Colon (tissue), 2 donors: ENCODE measurements around the gene KCNMB2.
"Not testable (repeated sequence)": the region's sequence is repeated elsewhere in the genome, so short reads cannot be mapped to it uniquely, and the experiment has no call there.

Experiments used
- FAIRE-seq: peaks from 2 replicates; lab custom pipeline; 2012; peaks lifted over from hg19 to GRCh38; lab: Jason Lieb, UNC
- donor health status: control.
- donor health status: control.

Gene KCNMB2

DNA sequence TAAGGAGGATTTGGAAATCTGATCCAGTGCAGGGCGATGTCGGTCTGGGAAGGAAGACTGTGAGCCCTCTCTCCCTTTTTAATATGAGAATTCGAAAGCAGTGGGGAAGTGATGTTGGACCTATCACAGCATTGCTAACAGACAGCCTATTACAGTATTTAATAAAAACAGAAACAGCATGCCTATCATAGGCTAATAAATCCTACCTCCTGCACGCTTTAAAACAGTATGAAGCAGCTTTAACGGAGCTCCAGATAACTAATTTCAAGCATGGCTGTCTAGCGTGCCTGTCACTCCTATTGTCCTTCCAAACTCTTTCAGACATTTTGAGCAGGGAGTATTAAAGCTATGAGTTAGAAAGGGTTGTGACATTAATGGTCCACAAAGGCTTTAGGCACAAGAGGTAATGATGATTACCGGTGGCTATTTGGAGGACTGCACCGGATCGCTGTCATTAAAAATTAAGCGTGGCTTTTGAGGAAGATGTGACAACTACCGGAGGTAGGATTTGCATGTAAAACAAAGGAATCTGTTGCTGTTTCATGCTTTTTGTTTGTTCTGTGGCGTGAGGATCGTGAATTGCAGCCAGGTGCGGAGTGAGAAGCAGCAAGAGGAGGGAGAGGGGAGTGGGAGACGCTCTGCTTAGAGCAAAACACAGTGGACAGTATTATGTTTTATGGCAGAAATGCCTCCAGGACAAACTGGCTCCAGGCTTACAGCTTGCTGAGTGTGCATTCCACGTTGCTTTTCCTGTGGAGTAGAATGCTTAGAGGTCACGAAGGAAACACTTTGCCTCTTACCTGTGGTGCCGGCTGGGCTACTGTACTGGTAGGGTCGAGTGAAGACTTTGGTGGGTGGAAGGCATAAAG lies at the start of gene KCNMB2:
TSS of gene KCNMB2 (plus strand) at position 226 of the 869 bp plus-strand sequence.
- FAIRE-seq = no peak

- FAIRE-seq = no peak
These were observed 49.3 kb upstream of the KCNMB2 start for GRCh38 chr3:178486903-178487302.

DNA sequence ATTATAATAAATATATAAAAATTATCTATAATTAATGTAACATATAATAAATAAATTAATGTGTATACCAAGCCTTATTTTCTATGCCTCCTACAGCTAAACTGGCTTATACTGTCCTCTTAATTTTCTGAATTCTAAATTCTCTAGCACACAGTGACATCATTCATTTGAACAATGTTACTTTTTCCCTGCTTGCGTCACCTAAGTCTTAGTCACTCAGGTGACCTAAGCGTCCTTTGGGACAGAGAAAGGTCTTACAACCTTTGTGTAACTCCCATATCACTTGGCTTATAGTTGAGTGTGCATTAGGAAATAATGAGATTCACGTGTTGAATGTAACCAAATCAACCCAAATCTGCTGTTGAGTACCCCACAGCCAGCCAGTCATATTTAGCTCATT lies 48.5 kb upstream of the KCNMB2 start:
- no peak for FAIRE-seq

DNA sequence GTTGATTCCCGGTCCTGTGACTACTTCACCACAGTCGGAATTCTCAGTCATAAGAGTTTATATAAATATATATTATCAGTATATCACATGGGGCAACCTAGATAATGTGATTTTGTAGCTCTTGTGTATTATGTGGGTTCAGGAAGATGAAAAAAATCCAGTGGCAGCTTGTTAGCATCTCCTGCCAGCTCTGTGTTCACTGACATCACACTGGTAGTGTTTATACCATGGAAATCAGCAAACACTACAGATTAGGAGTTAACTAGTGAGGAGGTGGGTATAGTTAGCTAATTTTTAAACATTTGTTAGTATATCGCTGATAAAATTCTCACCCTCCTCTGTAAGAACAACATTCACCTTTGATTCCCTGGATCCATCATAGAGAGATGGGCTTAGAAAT lies 44.5 kb upstream of the KCNMB2 start:
- no peak for FAIRE-seq

- no peak for FAIRE-seq
These were observed 43.7 kb upstream of the KCNMB2 start for GRCh38 chr3:178492491-178492890.

- FAIRE-seq = no peak
These were observed 41.9 kb upstream of the KCNMB2 start for GRCh38 chr3:178494386-178494785.

- FAIRE-seq = no peak
These were observed 39.3 kb upstream of the KCNMB2 start for GRCh38 chr3:178496911-178497310.

GRCh38 chr3:178498871-178499270 lies 37.4 kb upstream of the KCNMB2 start:
- FAIRE-seq = no peak

GRCh38 chr3:178500631-178501030 lies 35.6 kb upstream of the KCNMB2 start:
- no peak for FAIRE-seq

DNA sequence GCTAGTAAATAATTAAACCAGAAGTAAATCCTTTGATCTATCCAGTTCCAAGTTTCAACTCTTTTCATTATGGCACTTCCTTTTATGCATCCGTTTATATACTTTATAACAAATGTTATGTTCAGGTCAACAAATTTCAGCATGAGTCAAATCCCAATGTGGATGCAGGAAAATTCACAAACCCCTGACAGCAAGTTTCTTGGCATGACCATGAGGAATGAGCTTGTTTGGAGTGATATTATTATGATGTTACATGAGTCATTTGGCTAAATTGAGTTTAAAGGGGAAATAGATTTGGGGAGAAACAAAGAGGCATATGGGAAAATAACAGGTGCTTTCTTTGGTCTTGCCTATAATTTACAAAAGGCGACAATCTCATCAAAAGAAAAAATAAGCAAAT lies 32.1 kb upstream of the KCNMB2 start:
- no peak for FAIRE-seq

- no peak for FAIRE-seq
These were observed 30.4 kb upstream of the KCNMB2 start for GRCh38 chr3:178505832-178506231.

- no peak for FAIRE-seq
These were observed 28.5 kb upstream of the KCNMB2 start for GRCh38 chr3:178507507-178508442.

DNA sequence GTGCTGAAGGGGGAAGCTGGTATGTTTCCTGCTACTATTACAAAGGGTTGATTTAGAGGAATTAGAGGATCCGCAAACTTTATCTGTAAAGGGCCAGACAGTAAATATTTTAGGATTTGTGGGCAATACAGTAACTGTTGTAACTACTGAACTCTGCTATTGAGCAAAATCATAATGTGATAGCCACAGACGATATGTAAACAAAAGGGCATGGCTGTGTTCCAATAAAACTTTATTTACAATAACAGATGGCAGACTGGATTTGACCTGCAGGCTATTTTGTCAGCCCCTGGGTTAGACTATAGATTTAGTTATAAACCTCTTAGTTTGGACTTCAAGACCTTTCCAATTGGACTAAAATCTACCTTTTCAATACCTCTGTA lies 27.8 kb upstream of the KCNMB2 start:
- FAIRE-seq = no peak

DNA sequence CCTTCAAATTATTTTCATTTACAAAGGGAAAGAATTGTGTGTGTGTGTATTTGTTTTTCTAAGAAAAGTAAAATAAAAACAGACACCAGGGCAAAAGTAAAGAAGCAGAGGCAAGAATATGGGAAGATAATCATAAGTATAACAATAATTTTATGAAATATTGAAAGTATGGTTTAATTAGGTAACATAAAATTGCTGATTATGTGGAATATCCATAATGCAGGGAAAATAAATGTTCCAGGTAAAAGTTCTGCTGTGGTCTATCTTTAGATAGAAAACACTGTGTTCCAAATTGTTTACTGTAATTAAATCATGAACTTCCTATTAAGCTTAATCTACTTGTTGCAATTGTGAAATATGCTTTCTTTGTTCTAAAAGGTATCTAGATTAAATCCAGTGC lies 25.7 kb upstream of the KCNMB2 start:
- no peak for FAIRE-seq

GRCh38 chr3:178512647-178513046 lies 23.6 kb upstream of the KCNMB2 start:
- FAIRE-seq = no peak

DNA sequence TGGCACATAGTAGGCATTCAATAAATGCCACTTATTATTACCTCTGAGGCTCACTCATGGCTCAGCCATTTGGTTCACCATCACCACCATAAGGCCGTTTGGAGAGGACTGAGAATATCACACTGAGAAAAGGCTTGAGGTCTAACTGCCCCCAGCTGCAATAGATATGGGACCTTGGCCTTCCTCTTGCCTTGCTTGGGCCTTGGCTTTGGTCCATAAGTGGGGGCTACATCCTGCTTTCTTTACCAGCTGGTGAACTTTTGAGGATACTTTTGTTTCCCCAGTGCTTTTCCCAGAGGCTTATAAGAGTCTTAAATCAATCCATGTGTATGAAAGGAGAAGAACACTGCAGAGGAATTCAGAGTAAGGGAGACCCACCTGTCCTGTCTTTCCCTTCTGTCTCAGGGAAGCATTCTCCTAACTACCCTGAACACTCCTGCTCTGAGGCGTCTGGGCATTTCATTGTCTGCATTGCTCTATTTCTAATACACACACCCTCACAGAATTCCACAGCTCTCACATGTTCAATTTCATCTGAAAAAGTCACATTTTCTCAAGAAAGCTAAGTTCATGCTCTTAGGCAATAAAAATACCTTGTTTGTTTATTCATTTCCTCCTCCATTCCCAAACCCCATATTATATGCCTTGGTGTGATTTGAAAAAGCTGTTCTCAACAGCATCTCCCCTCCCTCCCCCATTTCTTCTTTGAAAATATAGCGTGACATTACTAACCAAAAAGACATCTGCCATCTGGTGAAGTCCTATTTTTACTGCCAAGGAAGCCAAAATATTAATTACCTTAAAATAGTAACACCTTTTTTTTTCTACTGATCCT lies 22.5 kb upstream of the KCNMB2 start:
- no peak for FAIRE-seq

DNA sequence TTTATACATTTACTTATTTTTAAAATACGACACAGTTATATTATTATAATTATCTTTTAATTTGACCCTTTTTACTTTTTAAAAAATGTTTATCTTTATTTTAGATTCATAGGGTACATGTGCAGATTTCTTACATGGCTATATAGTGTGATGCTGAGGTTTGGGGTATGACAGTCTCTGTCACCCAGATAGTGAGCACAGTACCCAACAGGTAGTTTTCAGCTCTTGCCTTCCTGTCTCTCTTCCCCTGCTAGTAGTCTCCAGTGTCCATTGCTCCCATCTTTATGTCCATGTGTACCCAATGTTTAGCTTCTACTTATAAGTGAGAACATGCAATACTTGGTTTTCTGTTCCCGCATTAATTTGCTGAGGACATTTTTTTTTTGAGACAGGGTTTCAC lies 21.8 kb upstream of the KCNMB2 start:
- FAIRE-seq = no peak

GRCh38 chr3:178515076-178515744 lies 21.0 kb upstream of the KCNMB2 start:
- FAIRE-seq = not testable (repeated sequence)

- FAIRE-seq = no peak
These were observed 18.4 kb upstream of the KCNMB2 start for GRCh38 chr3:178517665-178518334.

- no peak for FAIRE-seq
These were observed 17.4 kb upstream of the KCNMB2 start for GRCh38 chr3:178518660-178519396.
